Measurements from ENCODE around the gene KCNQ1. TPM values are rescaled to one million over a fixed set of nuclear protein-coding genes. Genes with fewer than 3 reads are reported as not detected.

KCNQ1 gene
- polyA plus RNA-seq, 1 donor (not counting 4 experiments of a cell fraction or from before 2014, with no cell fraction given) = not detected

DNA sequence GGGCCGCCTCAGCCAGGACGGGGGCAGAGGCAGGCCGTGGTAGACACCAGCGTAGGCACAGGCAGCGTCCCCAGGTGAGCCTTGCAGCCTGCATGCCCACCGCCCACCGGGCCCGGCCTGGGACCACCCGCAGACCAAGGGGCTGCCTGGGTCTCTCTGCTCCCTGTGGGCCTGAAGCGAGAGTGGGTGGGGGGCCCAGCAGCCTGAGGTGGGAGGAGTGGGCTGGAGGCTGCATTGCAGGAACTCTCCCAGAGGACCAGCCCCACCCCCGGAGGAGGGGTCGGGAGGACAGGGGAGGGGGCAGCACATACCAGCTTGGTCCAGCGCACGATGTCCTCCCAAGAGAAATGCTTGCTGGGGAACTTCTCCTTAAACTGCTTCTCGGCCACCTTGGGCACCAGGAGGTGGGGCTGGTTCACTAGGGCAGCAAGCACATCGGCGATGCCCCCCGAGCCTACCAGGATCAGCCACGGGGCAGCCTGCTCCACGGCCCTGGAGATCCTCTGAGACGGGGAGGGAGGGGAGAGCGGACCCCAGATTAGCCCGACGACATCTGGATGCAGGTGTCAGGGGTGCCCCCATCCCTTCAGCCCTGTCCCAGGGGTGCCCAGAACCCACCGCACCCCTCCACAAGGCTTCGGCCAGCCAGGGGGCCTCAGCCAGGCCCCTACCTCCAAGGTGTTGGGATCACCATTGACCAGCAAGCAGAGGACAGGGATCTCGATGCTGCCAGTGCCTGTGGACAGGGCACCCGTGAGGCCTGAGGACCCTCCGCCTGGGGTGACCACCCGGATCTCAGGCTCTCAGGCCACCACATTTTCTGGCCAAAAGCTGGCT lies 26.7 kb upstream of the KCNQ1 start:
- Histone ChIP-seq H3K27ac (ENCODE audit: control insufficient read depth, insufficient read depth, low read length) (no peak overlapping the region), H3K9me3 (ENCODE audit: control insufficient read depth, low read depth, low read length) (no peaks in the 10 kb centered on the region), H3K36me3 (ENCODE audit: control insufficient read depth in 2 of 2, extremely low read depth in 1 of 2, insufficient read depth in 2 of 2, low read length in 2 of 2) (no peaks in the 10 kb centered on the region), H3K4me1 (ENCODE audit: control insufficient read depth, extremely low read depth, insufficient read depth, low read length) (no peaks in the 10 kb centered on the region), H3K79me2 (ENCODE audit: control insufficient read depth, insufficient read depth, low read length) (no peaks in the 10 kb centered on the region), H3K27me3 (ENCODE audit: control insufficient read depth, extremely low read depth, insufficient read depth, low read length) (peaks cover 4% of the 10 kb centered on the region), H3K4me2 (ENCODE audit: control insufficient read depth, extremely low read depth, insufficient read depth, low read depth, low read length) (no peak overlapping the region), H4K20me1 (ENCODE audit: control insufficient read depth, extremely low read depth, insufficient read depth, low read length) (no peaks in the 10 kb centered on the region), H3K9me1 (ENCODE audit: control insufficient read depth, extremely low read depth, insufficient read depth, low read length) (no peaks in the 10 kb centered on the region), H3K4me3 (ENCODE audit: control insufficient read depth in 2 of 3, extremely low read depth in 1 of 3, insufficient read depth in 2 of 3, low read depth in 1 of 3, low read length in 3 of 3) (no peak overlapping the region), H2AFZ (ENCODE audit: control insufficient read depth, low read length) (no peak overlapping the region), H3K9ac (ENCODE audit: control insufficient read depth, extremely low read depth, insufficient read depth, low read length) (no peak overlapping the region)
- dilution Hi-C loops (cut with MboI; ENCODE audit: extremely low pct_ligation_motif_present, low sequenced_read_pairs) = no loop called here
- TF ChIP-seq EZH2 (IDR thresholded peaks at IDR 0.05; ENCODE audit: low read length) = no peak
- TF ChIP-seq, protein P1, sequence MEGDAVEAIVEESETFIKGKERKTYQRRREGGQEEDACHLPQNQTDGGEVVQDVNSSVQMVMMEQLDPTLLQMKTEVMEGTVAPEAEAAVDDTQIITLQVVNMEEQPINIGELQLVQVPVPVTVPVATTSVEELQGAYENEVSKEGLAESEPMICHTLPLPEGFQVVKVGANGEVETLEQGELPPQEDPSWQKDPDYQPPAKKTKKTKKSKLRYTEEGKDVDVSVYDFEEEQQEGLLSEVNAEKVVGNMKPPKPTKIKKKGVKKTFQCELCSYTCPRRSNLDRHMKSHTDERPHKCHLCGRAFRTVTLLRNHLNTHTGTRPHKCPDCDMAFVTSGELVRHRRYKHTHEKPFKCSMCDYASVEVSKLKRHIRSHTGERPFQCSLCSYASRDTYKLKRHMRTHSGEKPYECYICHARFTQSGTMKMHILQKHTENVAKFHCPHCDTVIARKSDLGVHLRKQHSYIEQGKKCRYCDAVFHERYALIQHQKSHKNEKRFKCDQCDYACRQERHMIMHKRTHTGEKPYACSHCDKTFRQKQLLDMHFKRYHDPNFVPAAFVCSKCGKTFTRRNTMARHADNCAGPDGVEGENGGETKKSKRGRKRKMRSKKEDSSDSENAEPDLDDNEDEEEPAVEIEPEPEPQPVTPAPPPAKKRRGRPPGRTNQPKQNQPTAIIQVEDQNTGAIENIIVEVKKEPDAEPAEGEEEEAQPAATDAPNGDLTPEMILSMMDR (optimal IDR thresholded peaks at IDR 0.05 in 1 of 3, IDR thresholded peaks at IDR 0.05 in 1 of 3, conservative IDR thresholded peaks at IDR 0.05 in 1 of 3; ENCODE audit: extremely low read depth in 1 of 3, insufficient read depth in 2 of 3, low read length in 3 of 3) = no peak
- FAIRE-seq (no peak), DNase-seq (ENCODE audit: low read depth, low spot score) (no peak)

DNA sequence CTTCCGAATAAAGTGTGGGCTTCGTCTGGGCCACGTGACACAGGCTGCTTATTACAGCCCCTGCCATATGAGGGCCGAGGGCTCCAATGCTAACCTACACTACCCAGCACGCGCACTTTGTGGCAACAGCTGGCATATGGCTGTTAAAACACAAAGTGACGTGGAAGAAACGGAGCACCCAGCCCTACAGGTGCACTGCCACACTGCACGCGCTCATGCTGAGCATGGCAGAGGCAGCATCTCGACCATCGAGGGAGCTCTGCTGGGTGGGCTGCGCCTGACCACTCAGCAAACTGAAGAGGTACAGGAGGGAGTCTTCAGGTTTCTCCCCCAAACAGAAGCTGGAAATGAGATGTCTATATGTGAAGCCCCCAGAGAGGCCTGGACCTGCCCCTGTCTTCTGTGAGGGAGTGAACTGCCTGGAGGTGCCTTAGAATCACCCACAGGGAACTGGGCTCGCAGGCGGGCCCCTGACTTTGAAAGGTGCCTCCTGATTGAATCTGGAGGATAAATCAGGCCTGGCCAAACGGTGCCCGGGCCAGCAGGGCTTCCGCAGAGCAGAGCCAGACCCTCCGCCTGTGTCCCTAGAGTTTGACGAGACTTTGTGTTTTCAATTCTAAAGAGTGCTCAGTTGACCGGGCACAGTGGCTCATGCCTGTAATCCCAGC lies 26.0 kb upstream of the KCNQ1 start:
- no peaks in the 10 kb centered on the region for H3K9me1 ChIP-seq (ENCODE audit: control insufficient read depth, extremely low read depth, insufficient read depth, low read length)
- no peak overlapping the region for H3K4me3 ChIP-seq (ENCODE audit: control insufficient read depth in 2 of 3, extremely low read depth in 1 of 3, insufficient read depth in 2 of 3, low read depth in 1 of 3, low read length in 3 of 3)
- FAIRE-seq (no peak), DNase-seq (ENCODE audit: low read depth, low spot score) (no peak)
- H3K4me2 ChIP-seq (ENCODE audit: control insufficient read depth, extremely low read depth, insufficient read depth, low read depth, low read length) = no peak overlapping the region
- H3K79me2 ChIP-seq (ENCODE audit: control insufficient read depth, insufficient read depth, low read length) = no peaks in the 10 kb centered on the region
- H3K27ac ChIP-seq (ENCODE audit: control insufficient read depth, insufficient read depth, low read length) = no peak overlapping the region
- no peaks in the 10 kb centered on the region for H3K9me3 ChIP-seq (ENCODE audit: control insufficient read depth, low read depth, low read length)
- dilution Hi-C loops (cut with MboI; ENCODE audit: extremely low pct_ligation_motif_present, low sequenced_read_pairs) = no loop called here
- H4K20me1 ChIP-seq (ENCODE audit: control insufficient read depth, extremely low read depth, insufficient read depth, low read length) = no peaks in the 10 kb centered on the region
- no peak for TF ChIP-seq EZH2 (IDR thresholded peaks at IDR 0.05; ENCODE audit: low read length)
- TF ChIP-seq, protein P1 (optimal IDR thresholded peaks at IDR 0.05 in 1 of 3, IDR thresholded peaks at IDR 0.05 in 1 of 3, conservative IDR thresholded peaks at IDR 0.05 in 1 of 3; ENCODE audit: extremely low read depth in 1 of 3, insufficient read depth in 2 of 3, low read length in 3 of 3) = no peak
- no peaks in the 10 kb centered on the region for H3K4me1 ChIP-seq (ENCODE audit: control insufficient read depth, extremely low read depth, insufficient read depth, low read length)
- H3K9ac ChIP-seq (ENCODE audit: control insufficient read depth, extremely low read depth, insufficient read depth, low read length) = no peak overlapping the region
- H2AFZ ChIP-seq (ENCODE audit: control insufficient read depth, low read length) = no peak overlapping the region
- peaks cover 4% of the 10 kb centered on the region for H3K27me3 ChIP-seq (ENCODE audit: control insufficient read depth, extremely low read depth, insufficient read depth, low read length)
- H3K36me3 ChIP-seq (ENCODE audit: control insufficient read depth in 2 of 2, extremely low read depth in 1 of 2, insufficient read depth in 2 of 2, low read length in 2 of 2) = no peaks in the 10 kb centered on the region

All from keratinocyte (primary cell).